GM12891 (cell line): ENCODE measurements around the gene CNTN2.

Source experiments
- DNase-seq: peaks from one replicate; pipeline ENCODE4 v3.0.0; 2011; ENCODE audit warnings: low spot score; ENCODE audit not compliant: insufficient read length
- FAIRE-seq: peaks from 2 replicates; lab custom pipeline; 2011; peaks lifted over from hg19 to GRCh38; lab: Jason Lieb, UNC
- PAX5 ChIP-seq: IDR thresholded peaks from 2 replicates; pipeline ENCODE4 v1.6.1; 2011; ENCODE audit warnings: low read length, moderate library complexity, mild to moderate bottlenecking; ENCODE audit not compliant: insufficient read depth, severe bottlenecking
- POLR2A ChIP-seq: IDR thresholded peaks from 2 replicates; pipeline ENCODE4 v1.6.1; 2011; ENCODE audit warnings: low read depth, low read length, control low read depth
- POLR2AphosphoS5 ChIP-seq: IDR thresholded peaks from 2 replicates; pipeline ENCODE4 v1.6.1; 2011; ENCODE audit warnings: low read depth, low read length, control low read depth
- POU2F2 ChIP-seq: IDR thresholded peaks from 2 replicates; pipeline ENCODE4 v1.6.1; 2011; ENCODE audit warnings: low read depth, mild to moderate bottlenecking, control low read depth, low read length, moderate library complexity
- SPI1 ChIP-seq: IDR thresholded peaks from 2 replicates; pipeline ENCODE4 v1.6.1; 2011; ENCODE audit warnings: low read depth, low read length, control low read depth
- TAF1 ChIP-seq: IDR thresholded peaks from 2 replicates; pipeline ENCODE4 v1.6.1; 2011; ENCODE audit warnings: low read depth, low read length, control low read depth

CNTN2 gene

GRCh38 chr1:205037539-205037938 is 5.5 kb upstream of the CNTN2 start:
- TF ChIP-seq POLR2AphosphoS5, result no peak
- TF ChIP-seq POLR2A, result no peak
- TF ChIP-seq SPI1, result no peak
- TF ChIP-seq PAX5, result no peak
- TF ChIP-seq POU2F2, result no peak
- TF ChIP-seq TAF1, result no peak
- FAIRE-seq, result no peak
- no peak for DNase-seq

GRCh38 chr1:205038132-205038786 is 4.8 kb upstream of the CNTN2 start:
- DNase-seq (no peak), FAIRE-seq (no peak)
- TF ChIP-seq POU2F2, result no peak
- TF ChIP-seq POLR2A, result no peak
- TF ChIP-seq SPI1, result no peak
- no peak for TF ChIP-seq PAX5
- no peak for TF ChIP-seq TAF1
- no peak for TF ChIP-seq POLR2AphosphoS5

GRCh38 chr1:205041001-205041715 is 1.9 kb upstream of the CNTN2 start:
- FAIRE-seq (no peak), DNase-seq (no peak)
- no peak for TF ChIP-seq POLR2AphosphoS5
- no peak for TF ChIP-seq TAF1
- no peak for TF ChIP-seq SPI1
- no peak for TF ChIP-seq POU2F2
- TF ChIP-seq POLR2A, result no peak
- TF ChIP-seq PAX5, result no peak

GRCh38 chr1:205041998-205042910 is 758 bp upstream of the CNTN2 start:
- DNase-seq (no peak), FAIRE-seq (no peak)
- no peak for TF ChIP-seq TAF1
- TF ChIP-seq POLR2A, result no peak
- no peak for TF ChIP-seq PAX5
- no peak for TF ChIP-seq POLR2AphosphoS5
- TF ChIP-seq SPI1, result no peak
- TF ChIP-seq POU2F2, result no peak

GRCh38 chr1:205043866-205044265 is 854 bp downstream of the CNTN2 start:
- TF ChIP-seq PAX5 (no peak), SPI1 (no peak), POU2F2 (no peak), POLR2AphosphoS5 (no peak), POLR2A (no peak)
- FAIRE-seq (no peak), DNase-seq (no peak)

GRCh38 chr1:205044741-205045140 is 1.7 kb downstream of the CNTN2 start:
- DNase-seq, result no peak
- no peak for TF ChIP-seq TAF1
- no peak for TF ChIP-seq POU2F2
- TF ChIP-seq POLR2A, result no peak
- no peak for TF ChIP-seq SPI1
- TF ChIP-seq POLR2AphosphoS5, result no peak
- no peak for FAIRE-seq

GRCh38 chr1:205045146-205045545 is 2.1 kb downstream of the CNTN2 start:
- FAIRE-seq (no peak), DNase-seq (no peak)
- TF ChIP-seq TAF1 (no peak), PAX5 (no peak), POLR2A (no peak), SPI1 (no peak), POLR2AphosphoS5 (no peak), POU2F2 (no peak)

- TF ChIP-seq TAF1 (no peak), POU2F2 (no peak), POLR2AphosphoS5 (no peak), SPI1 (no peak), PAX5 (no peak), POLR2A (no peak)
- no peak for FAIRE-seq
Observed at GRCh38 chr1:205046870-205047269, 3.9 kb downstream of the CNTN2 start.

GRCh38 chr1:205047764-205048231 is 4.8 kb downstream of the CNTN2 start:
- TF ChIP-seq POLR2A (no peak), SPI1 (no peak), PAX5 (no peak), TAF1 (no peak), POLR2AphosphoS5 (no peak), POU2F2 (no peak)
- FAIRE-seq, result no peak
- no peak for DNase-seq

More at GRCh38 chr1:205046870-205047269, 3.9 kb downstream of the CNTN2 start:
- DNase-seq, result no peak
